Left ventricle myocardium inferior (tissue), 1 donor: ENCODE measurements around the gene SLC19A1. TPM values are rescaled to one million over a fixed set of nuclear protein-coding genes. Genes with fewer than 3 reads are reported as not detected.

Experiments used
- DNase-seq: peaks from one replicate; pipeline ENCODE4 v3.0.0-alpha.2; 2020
- H3K27ac ChIP-seq: fragments of 200-600 bp; replicated peaks from 2 replicates; pipeline ENCODE4 v1.8.0; 2021
- H3K27me3 ChIP-seq: fragments of 200-600 bp; 2 replicates; pipeline ENCODE4 v1.8.0; 2021; ENCODE audit warnings: low read depth
- H3K36me3 ChIP-seq: fragments of 200-600 bp; 2 replicates; pipeline ENCODE4 v1.8.0; 2021
- H3K4me1 ChIP-seq: fragments of 200-600 bp; 2 replicates; pipeline ENCODE4 v1.8.0; 2021
- H3K4me3 ChIP-seq: fragments of 200-600 bp; 2 replicates; pipeline ENCODE4 v1.8.0; 2021; ENCODE audit warnings: mild to moderate bottlenecking, moderate library complexity
- H3K9me3 ChIP-seq: fragments of 200-600 bp; replicated peaks from 2 replicates; pipeline ENCODE4 v1.8.0; 2021
- CTCF ChIP-seq: fragments of 200-600 bp; IDR thresholded peaks from 2 replicates; pipeline ENCODE4 v1.8.0; 2021; ENCODE audit warnings: antibody characterized with exemption, mild to moderate bottlenecking, borderline replicate concordance
- intact Hi-C: fragments of 100-400 bp; cut with micrococcal nuclease; formaldehyde crosslinking; loops from one replicate; pipeline ENCODE4 v1.11.0; 2022
- total RNA-seq: library from RNA; stranded (reverse); fragmentation: NEBNext Ultra II Directional; extraction: Animal tissue kit (Norgen Biotek cat#: 25700); gene quantifications from one replicate; pipeline ENCODE4 v1.2.1, GENCODE V29; 2021
- donor health status: DM: no; HTN: yes; CAD: no; lungs with severe emphysema.

SLC19A1 gene
- total RNA-seq, 1 donor from 2014 or later = 4.9 TPM

GRCh38 chr21:45489722-45489982, 52.6 kb downstream of the SLC19A1 start:
- no peak overlapping the region for H3K27ac ChIP-seq
- H3K4me3 ChIP-seq = no peak overlapping the region
- intact Hi-C loops = no loop called here
- no peaks in the 10 kb centered on the region for H3K4me1 ChIP-seq
- no peak for TF ChIP-seq CTCF
- DNase-seq = no peak
- H3K9me3 ChIP-seq = no peaks in the 10 kb centered on the region
- peaks cover 45% of the 10 kb centered on the region for H3K36me3 ChIP-seq
- no peaks in the 10 kb centered on the region for H3K27me3 ChIP-seq

- Histone ChIP-seq H3K4me1 (no peaks in the 10 kb centered on the region), H3K4me3 (no peak overlapping the region), H3K27ac (no peak overlapping the region), H3K9me3 (no peaks in the 10 kb centered on the region), H3K36me3 (peaks cover 42% of the 10 kb centered on the region), H3K27me3 (no peaks in the 10 kb centered on the region)
- no peak for DNase-seq
- intact Hi-C loops = no loop called here
- no peak for TF ChIP-seq CTCF
Measured at GRCh38 chr21:45488931-45489721, 53.1 kb downstream of the SLC19A1 start.

GRCh38 chr21:45487891-45488600, 54.2 kb downstream of the SLC19A1 start:
- no peaks in the 10 kb centered on the region for H3K9me3 ChIP-seq
- no peak for TF ChIP-seq CTCF

GRCh38 chr21:45487161-45487806, 55.0 kb downstream of the SLC19A1 start:
- no peak for DNase-seq
- Histone ChIP-seq H3K4me3 (no peak overlapping the region), H3K36me3 (peaks cover 39% of the 10 kb centered on the region), H3K4me1 (no peaks in the 10 kb centered on the region), H3K27me3 (no peaks in the 10 kb centered on the region), H3K9me3 (no peaks in the 10 kb centered on the region), H3K27ac (no peak overlapping the region)
- no peak for TF ChIP-seq CTCF
- intact Hi-C loops = no loop called here

More at GRCh38 chr21:45487891-45488600, 54.2 kb downstream of the SLC19A1 start:
- Histone ChIP-seq H3K4me1 (no peaks in the 10 kb centered on the region), H3K27me3 (no peaks in the 10 kb centered on the region), H3K27ac (no peak overlapping the region), H3K4me3 (no peak overlapping the region), H3K36me3 (peaks cover 39% of the 10 kb centered on the region)
- intact Hi-C loops = no loop called here
- DNase-seq = no peak

- H3K9me3 ChIP-seq = no peaks in the 10 kb centered on the region
- DNase-seq = no peak
- peaks cover 39% of the 10 kb centered on the region for H3K36me3 ChIP-seq
- H3K4me3 ChIP-seq = no peak overlapping the region
- no peak for TF ChIP-seq CTCF
- H3K4me1 ChIP-seq = no peaks in the 10 kb centered on the region
- intact Hi-C loops = no loop called here
- no peak overlapping the region for H3K27ac ChIP-seq
- H3K27me3 ChIP-seq = no peaks in the 10 kb centered on the region
Measured at GRCh38 chr21:45486443-45487160, 55.6 kb downstream of the SLC19A1 start.
